ENCODE measurements around the gene CACNB4. TPM values are rescaled to one million over a fixed set of nuclear protein-coding genes. Genes with fewer than 3 reads are reported as not detected.

CACNB4 gene
- total RNA-seq, 1 donor from 2014 or later = 0.82 TPM

DNA sequence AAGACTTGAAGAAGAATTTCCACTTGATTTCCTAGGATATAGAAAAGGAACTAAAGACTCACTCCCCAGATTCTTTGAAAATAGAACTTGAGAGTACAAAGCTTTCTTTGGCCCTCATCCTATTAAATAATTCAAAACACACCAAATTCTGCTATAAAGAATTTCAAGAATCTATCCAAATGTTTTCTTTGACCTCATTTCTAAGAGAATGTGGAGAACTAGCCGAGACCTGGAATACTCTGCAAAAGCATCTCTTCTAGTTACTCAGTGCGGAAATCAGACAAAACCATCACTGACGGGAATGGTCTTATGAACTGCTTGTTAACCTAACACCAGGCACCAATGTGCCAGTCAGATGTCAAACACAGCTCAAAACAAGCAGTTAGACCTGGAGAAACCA is 226.4 kb downstream of the CACNB4 start:
- no peak for DNase-seq (ENCODE audit: extremely low read depth, low read depth, low spot score)

DNA sequence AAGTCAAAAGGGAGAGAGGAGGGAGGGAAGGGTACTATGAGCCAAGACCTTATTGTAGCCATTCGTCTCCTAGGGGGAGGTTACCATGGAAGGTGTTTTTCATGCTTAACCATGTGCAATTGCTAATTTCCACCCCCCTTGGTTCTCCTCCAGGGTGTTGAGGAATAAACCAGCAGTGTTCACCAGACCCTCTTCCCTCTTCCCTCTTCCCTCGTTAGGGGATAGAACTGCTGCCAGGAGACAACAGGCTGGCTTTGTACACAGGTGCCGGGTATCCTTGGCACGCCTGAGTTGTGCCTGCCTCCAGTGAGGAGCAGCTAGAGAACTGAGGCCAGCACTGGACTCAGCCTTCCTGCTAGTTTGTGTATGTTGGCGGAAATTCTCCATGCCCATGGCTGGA is 229.6 kb downstream of the CACNB4 start:
- no peak for DNase-seq (ENCODE audit: extremely low read depth, low read depth, low spot score)

DNA sequence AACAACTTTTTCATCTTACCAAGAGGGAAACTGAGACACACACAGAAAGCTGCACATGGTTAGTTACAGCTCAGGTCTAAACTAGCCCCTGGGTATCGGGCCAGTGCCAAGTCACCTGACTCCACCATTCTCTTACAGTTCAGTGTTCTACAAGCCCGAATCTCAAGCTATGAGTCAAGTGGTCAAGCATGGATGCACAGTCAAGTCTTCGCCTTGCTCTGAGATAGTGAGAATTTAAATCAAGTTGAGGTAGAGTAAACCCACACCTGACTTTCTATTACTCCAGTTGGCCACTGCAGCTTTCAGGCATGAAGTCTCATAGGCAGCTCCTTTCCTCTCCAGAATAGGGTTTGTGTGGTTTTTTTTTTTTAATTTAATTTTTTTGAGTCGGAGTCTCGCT is 236.1 kb downstream of the CACNB4 start:
- no peak for DNase-seq (ENCODE audit: extremely low read depth, low read depth, low spot score)

DNA sequence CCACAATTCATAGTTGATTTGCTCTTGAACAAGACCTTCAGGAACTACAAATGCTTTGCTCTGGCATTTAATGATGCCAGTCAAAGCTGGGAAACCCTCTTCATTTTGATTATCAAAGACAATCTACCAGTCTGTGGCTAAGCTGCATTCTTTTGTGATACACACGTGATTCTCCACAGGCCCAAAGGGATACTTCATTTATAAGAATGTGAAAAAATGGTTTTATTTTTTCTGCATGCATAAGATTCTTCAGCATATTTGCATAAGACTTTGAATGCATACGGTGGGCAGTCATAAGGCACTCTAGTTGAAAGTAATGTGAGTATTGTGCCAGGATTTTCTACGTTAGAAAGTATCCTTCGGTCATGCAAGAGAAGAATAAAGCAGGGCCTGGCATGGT is 237.7 kb downstream of the CACNB4 start:
- no peak for DNase-seq (ENCODE audit: extremely low read depth, low read depth, low spot score)

DNA sequence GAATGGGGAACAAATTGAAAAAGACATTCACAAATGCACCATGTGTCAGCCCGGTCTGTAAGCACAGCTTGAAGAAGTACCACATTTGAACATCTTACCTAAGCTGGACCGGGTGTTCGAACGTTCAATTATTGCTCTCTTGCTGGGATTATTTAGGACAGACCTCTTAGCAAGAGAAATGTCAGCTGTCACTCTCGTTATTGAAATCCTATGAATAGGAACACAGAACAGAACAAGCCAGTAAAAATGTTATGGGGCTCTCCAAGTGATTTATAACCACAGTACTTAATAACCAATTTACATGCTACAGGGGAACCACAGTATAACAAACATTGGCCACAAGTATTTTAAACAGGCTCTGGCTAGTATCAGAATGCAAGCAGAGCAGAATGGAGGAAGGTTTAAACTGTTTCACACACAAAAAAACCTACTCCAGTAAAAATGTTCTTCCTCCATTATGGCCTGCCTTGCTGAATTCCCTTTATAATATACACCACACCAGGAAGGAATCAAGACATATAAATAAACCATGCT is 238.2 kb downstream of the CACNB4 start:
- DNase-seq (ENCODE audit: extremely low read depth, low read depth, low spot score) = no peak

DNA sequence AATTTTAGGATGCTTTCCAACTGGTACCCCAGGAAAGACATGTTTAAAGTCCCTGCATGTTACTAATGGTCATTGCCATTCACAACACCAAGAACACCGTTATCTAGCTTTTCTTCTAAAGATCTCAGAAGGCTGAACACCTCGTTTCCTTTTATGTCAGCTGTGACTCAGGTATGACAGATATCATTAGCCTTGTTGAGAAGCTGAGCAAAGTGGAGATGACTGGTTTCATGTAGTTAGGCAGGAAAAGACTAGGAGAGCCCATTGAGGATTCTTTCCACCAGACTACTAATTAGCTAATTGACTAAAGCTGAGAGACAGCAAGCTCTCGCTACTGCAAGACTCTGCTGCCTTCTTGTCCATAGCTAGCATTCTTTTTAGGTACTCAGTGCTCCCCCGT is 238.6 kb downstream of the CACNB4 start:
- no peak for DNase-seq (ENCODE audit: extremely low read depth, low read depth, low spot score)

DNA sequence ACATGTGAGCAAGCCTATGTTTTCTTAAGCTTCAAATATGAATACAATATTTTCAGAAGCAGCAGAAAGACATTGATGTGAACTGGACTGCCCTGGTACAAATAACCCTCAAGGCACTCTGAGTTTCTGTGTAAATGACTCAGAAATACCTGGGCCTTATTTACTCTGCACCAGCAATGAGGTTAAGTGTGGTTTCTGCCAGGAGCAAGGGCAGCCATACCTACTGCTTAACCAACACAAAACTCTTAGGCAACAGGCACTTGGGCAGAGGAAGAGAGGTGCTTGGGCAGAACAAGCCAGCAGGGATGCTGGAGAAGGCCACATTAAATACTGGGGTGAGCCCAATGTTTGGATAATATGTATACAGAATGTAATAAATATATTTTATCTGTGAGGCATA is 241.2 kb downstream of the CACNB4 start:
- DNase-seq (ENCODE audit: extremely low read depth, low read depth, low spot score) = no peak

DNA sequence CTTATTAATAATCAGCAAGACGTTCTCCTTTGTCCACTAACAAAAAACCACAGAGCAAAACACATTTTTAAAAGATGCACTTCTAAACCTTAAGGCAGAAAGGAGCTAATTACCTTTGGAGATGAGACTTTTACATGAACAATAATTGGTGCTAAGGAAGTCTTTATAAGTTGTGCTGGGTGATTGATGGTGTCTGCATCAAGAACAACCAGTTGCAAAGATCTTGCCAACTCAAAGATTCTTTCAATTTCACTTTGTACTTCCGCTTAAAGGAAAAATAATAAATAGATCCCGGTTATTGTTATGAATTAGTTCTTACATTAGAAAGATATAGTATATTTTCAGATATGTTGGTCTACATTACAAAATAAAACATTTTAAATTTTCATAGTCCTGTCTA is 243.7 kb downstream of the CACNB4 start:
- no peak for DNase-seq (ENCODE audit: extremely low read depth, low read depth, low spot score)

DNA sequence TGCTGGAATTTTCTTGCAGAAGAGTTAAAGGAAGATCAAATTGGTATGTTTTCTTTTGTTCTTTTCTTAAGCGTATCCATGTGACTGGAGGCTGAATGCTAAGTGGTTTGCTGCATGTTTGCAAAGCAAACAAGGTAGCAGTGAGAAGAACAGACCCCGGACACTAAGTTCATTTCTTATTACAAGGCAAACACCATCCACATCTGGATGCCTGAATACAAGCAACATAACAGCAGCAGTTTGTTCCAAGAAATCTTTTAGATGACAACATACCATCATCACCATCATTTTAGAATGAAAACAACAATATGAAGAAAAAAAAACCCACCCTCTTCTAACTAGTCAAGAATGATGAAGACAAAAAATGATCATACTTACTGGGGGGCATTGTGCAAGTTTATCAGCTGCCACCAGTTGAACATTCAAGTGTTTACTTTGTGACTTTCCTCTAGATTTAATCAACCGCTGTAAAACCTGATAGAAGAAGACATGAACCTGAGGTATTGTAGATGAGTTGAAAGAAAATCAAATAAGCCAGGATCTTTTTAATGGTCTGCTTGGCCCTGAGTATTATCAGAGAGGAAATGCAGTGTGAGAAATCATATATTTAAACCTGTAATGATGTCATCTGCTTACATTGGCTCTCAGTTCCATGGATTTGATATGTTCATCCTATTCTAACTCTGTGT is 245.6 kb downstream of the CACNB4 start:
- no peak for DNase-seq (ENCODE audit: extremely low read depth, low read depth, low spot score)

DNA sequence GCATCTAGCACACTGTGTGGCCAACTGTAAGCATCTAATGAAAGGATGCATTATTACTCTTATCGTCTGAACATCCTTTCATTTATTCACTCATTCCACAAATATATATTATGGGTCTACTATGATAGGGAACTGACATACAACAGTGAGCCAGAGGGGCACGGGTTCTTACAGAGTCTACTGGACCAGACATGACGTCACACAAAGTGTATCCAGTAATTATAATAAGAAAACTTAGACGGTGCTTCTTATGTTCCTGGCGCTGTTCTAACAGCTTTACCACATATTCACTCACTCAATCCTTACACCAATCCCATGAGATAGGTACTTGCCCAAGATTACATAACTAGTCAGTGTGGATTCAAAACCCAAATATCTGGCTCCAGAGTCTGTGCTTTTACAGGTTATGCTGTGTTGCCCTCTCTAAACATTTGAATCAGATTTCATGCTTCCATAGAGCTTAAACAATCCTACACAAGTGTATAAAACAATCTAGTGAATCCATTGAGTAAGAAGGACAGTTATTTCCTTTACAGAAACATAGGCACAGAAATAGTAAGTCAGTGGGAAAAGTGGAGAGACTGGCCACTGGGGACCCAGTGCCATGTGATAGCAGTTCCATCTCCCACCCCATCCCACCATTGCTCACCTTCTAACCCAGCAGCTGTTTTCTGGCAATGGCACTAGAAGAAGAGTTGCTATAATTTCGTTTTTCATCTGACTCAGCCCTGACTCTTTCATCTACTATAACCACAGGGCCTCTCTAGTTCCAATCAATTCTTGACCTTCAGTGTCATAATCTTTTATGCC is 246.4 kb downstream of the CACNB4 start:
- no peak for DNase-seq (ENCODE audit: extremely low read depth, low read depth, low spot score)

DNA sequence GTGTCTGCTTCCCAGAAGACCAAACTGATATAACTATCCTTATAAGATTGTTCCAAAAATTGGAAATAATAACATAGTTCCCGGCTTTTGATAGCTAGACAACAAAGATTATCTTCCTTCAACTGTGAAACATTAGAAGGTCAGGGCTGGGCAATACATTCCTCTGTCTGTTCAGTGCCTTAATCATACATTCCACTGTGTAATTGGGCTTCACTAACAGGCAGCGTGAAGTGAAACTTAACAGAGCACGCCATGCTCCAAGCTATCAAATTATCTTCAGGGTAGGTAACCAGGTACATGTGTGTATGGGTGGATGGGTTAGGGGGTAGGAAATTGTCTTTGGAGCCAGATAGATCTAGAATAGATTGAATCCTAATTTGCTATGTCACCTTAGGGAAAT is 247.1 kb downstream of the CACNB4 start:
- DNase-seq (ENCODE audit: extremely low read depth, low read depth, low spot score) = no peak

DNA sequence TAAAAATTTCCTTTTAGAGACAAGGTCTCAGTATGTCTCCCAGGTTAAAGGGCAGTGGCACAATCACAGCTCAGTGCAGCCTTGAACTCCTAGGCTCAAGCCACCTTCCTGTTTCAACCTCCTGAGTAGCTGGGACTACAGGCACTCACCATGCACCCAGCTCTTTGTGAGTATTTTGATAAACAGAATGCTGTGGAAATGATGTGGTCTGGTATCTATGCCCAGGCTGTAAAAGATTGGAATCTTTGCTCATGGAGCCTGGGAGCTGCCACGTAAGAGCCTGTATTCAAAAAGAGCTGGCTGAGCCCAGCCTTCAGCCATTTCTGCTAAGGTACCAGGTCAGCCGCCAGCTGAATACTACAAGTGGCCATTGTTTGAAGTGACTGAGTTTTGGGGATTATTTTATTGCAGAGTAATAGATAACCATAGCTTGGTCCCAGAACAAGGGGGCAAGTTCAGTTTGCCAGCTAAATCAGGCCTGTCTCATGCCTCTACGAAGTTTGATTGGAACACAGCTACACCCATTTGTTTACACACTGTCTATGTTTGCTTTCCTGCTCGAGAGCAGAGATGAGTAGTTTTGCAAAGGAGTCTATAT is 249.3 kb downstream of the CACNB4 start:
- DNase-seq (ENCODE audit: extremely low read depth, low read depth, low spot score) = no peak

DNA sequence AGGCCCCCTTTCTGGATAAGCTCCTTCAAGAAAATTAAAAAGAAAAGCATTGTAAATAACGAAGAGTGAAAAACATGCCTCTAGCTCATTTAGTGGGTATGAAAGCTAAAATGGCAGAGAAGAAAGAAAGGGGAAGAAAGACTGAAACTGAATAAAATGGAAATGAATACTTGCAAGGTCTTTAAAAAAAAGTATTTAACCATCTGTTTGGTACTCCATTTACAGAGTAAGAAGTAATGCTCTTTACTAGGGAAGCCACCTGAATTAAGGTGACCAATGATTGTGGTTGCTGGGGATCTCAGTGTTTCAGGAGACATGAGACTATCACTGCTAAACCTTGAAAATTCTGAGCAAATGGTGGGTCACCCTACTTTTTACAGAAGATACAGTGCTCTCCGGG is 253.0 kb downstream of the CACNB4 start:
- no peak for DNase-seq (ENCODE audit: extremely low read depth, low read depth, low spot score)

DNA sequence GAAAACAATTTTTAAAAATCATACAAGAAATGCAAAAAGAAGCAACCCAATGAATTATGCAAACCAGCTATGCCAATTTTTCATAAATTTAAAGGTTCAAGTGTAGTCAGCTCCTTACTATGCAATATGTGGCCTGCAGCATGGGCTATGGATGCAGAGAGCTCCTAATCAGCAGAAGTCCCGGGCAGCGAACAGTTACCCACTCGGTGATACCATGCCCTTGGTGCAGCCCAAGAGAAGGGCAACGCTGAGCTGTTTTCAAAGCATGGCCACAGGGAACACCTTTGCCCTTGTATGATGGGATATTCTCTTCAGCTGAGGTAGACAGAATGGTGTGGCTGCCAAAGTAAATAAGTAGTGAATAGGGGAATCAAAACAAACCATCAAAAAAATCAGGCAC is 253.4 kb downstream of the CACNB4 start:
- no peak for DNase-seq (ENCODE audit: extremely low read depth, low read depth, low spot score)

DNA sequence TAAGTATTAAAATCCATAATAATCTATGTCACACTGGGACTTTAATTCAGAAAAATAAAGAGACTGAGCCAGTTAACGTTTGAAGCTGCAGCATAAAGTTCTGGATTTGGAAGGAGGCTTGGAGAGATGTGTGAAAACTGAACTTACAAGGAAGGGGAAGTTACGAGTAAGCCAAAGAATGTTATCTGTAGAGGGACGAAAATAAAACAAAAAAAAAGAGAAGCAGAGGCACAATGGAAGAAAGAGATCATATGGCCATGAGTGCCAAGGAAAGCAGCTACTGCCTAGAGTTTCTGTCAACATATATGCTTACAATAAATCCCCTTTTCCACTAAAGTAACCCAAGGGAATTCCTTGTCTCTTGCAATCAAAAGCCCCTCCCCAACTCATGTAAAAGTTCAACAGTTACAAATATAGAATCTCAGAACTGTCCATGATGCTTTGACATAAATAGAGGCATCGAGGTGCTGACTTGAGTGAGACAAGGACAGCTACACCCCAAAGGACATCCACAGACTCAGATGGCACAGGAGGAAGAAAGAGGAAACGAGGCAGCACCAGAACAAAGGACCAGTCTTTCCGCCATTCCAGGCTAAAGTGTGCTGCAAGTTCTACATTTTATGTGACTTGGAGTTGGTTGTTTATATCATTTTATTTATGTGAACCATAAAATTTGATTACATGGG is 254.5 kb downstream of the CACNB4 start:
- no peak for DNase-seq (ENCODE audit: extremely low read depth, low read depth, low spot score)

DNA sequence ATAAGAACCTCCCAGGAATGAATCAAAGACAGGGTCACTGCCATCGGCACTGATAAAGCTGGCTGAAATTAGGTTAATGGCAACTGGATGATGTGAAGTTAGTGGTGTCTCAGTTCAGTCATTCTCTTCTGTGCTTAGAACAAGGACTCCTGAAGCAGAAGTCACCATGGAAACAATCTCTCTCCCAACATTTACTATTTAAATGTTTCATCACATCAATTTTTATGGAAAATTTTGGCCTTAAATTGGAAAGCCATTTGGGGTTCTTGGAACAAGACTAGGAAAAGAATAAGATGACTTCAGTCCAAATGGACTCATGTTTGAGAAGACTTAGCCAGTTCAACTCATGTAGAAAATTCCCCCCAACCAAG is 255.2 kb downstream of the CACNB4 start:
- DNase-seq (ENCODE audit: extremely low read depth, low read depth, low spot score) = no peak

DNA sequence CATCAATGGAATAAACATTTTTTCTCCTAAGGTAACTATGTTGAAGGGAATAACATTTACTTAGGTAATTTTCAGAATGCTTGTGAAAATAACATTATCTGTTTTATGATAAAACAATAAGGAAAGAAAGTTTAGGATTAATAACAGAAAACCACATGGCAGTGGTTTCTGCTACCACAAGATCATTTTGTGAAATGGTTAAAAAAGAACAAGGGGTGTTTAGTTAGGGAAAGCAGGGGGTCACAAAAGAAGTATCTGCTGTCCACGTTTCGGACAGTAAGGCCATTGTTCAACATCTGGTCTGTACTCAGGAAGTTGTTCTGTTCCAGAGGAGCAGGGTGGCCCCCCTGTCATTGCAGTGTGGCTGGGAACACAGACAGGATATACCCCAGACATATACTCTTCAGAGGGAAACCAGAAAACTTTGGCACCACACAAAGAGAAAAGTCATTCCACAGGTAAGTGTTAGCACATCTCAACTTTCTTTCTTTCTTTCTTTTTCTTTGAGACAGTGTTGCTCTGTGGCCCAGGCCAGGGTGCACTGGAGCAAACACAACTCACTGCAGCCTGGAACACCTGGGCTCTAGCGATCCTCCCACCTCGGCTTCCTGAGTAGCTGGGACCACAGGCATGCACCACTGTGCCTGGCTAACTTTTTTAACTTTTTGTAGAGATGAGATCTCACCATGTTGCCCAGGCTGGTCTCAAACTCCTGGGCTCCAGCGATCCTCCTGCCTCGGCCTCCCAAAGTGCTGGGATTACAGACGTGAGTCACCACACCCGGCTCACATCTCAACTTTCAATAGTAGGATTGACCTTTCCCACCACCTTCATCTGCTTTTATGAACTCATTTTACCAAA is 255.8 kb downstream of the CACNB4 start:
- DNase-seq (ENCODE audit: extremely low read depth, low read depth, low spot score) = no peak

DNA sequence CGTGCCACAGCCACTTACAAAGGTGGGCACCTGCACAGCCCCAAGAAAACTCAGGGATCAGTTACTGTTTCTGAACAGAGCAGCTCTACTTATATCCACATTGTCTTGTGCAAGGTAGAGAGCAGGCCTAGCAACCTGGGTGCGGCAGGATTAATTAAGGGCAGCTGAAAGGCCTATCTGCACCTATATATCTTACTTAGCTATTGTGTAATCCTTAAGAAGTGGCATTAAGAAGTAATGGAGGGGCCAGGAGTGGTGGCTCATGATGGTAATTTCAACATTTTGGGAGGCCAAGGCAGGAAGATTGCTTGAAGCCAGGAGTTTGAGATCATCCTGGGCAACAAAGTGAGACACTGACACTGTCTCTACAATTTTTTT is 257.8 kb downstream of the CACNB4 start:
- DNase-seq (ENCODE audit: extremely low read depth, low read depth, low spot score) = no peak

DNA sequence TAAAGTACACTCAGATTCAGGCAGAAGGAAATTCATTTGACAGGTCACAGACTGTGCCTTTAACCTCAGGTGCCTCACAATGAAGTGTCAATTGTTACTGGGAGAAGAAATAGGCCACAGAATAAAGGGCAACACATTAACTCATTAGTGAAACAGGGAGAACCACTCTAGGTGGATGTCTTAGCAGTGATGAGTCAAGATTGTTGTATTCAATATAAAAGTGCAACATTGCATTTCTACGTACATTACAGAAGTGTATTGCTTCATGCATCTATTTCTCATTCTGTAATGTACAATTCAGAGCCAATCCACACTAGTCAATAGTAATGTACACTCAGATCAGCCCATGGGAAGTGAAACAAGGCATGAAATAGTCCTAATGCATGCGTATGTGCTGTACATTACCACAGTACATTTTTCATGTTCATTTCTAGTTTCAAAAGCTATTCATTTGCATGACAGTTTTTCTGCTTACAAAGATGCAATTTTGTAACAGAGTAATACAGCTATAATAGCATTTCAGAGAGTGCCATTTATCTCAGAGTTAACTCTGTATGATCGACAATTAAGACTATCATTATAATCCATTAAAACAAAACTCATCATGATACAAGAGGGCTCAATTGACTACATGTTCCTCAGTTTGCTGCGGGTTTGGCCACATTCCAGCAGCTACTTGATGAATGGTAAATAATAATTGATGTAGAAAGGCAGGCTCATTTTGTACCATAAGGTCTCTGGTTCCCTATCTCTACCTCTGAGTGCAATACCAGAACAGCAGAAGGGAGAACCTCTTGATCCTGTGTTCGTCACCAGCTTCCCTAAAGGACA is 258.4 kb downstream of the CACNB4 start:
- no peak for DNase-seq (ENCODE audit: extremely low read depth, low read depth, low spot score)

DNA sequence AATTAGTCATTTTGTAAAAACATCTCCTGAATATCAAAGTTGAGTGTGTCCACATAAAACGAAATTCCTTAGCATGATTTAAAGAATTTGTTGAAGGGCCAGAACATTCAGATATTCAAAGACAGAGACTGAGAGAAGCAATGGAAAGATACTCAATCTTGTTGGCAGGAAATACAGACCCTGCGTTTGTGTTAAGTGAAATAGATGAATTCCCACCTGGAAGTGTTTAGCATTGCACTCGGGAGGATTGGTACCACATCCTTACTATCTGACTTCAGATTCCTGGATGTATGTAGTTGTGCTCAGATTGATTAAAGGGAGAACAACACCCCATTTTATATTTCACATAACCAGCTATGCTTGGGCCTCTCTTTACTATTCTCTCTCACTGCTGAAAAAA is 260.9 kb downstream of the CACNB4 start:
- DNase-seq (ENCODE audit: extremely low read depth, low read depth, low spot score) = no peak

All from glomerular endothelial cell (primary cell).